GM23338 (cell line): ENCODE data around the gene CFAP97D2. TPM values are rescaled to one million over a fixed set of nuclear protein-coding genes. Genes with fewer than 3 reads are reported as not detected.

Source experiments
- ATAC-seq: fragments of 200-7000 bp; cut with Tn5 transposase; 3 replicates; pipeline ENCODE4 v1.9.1; 2020
- DNase-seq: peaks from one replicate; pipeline ENCODE4 v3.0.0-alpha.2; 2015; ENCODE audit warnings: low spot score
- H2AFZ ChIP-seq: fragments of 200-600 bp; sonication (generic); 2 replicates; pipeline ENCODE4 v1.8.0; 2016; ENCODE audit warnings: antibody characterized with exemption, mild to moderate bottlenecking, moderate library complexity
- H3F3A ChIP-seq: fragments of 200-600 bp; sonication (generic); replicated peaks from 2 replicates; pipeline ENCODE4 v1.8.0; 2017; ENCODE audit warnings: antibody characterized with exemption, mixed run types, low read depth
- H3K27ac ChIP-seq: fragments of 200-600 bp; sonication (generic); 2 replicates; pipeline ENCODE4 v1.6.1; 2016; ENCODE audit warnings: low read depth
- H3K27me3 ChIP-seq: fragments of 200-600 bp; sonication (generic); 2 replicates; pipeline ENCODE4 v1.8.0; 2016; ENCODE audit warnings: mild to moderate bottlenecking, mixed run types, moderate library complexity; ENCODE audit not compliant: insufficient read depth
- H3K36me3 ChIP-seq: fragments of 200-600 bp; sonication (generic); 2 replicates; pipeline ENCODE4 v1.8.0; 2016; ENCODE audit warnings: mild to moderate bottlenecking; ENCODE audit not compliant: insufficient read depth
- H3K4me1 ChIP-seq: fragments of 200-600 bp; sonication (generic); 2 replicates; pipeline ENCODE4 v1.8.0; 2016; ENCODE audit warnings: mild to moderate bottlenecking, moderate library complexity; ENCODE audit not compliant: insufficient read depth
- H3K4me2 ChIP-seq: fragments of 200-600 bp; sonication (generic); 2 replicates; pipeline ENCODE4 v1.7.1; 2017; ENCODE audit warnings: mixed run types
- H3K4me3 ChIP-seq: fragments of 200-600 bp; sonication (generic); 2 replicates; pipeline ENCODE4 v1.6.1; 2016; ENCODE audit warnings: mixed run types
- H3K79me2 ChIP-seq: fragments of 200-600 bp; sonication (generic); replicated peaks from 2 replicates; pipeline ENCODE4 v1.8.0; 2017; ENCODE audit warnings: mild to moderate bottlenecking; ENCODE audit not compliant: insufficient read depth
- H3K9me2 ChIP-seq: fragments of 200-600 bp; sonication (generic); 2 replicates; pipeline ENCODE4 v1.8.0; 2017; ENCODE audit not compliant: insufficient read depth
- H4K20me1 ChIP-seq: fragments of 200-600 bp; sonication (generic); replicated peaks from 2 replicates; pipeline ENCODE4 v1.8.0; 2017; ENCODE audit warnings: mild to moderate bottlenecking; ENCODE audit not compliant: insufficient read depth
- H3K27ac Mint-ChIP-seq: 2 replicates; pipeline ENCODE4 v1.8.0; 2020; ENCODE audit warnings: inconsistent platforms, mild to moderate bottlenecking, moderate library complexity, mixed read lengths
- H3K27me3 Mint-ChIP-seq: 3 replicates; pipeline ENCODE4 v1.8.0; 2022; ENCODE audit warnings: low read depth, mild to moderate bottlenecking, moderate library complexity, mixed read lengths, inconsistent platforms; ENCODE audit not compliant: insufficient read depth, poor library complexity
- H3K36me3 Mint-ChIP-seq: 3 replicates; pipeline ENCODE4 v1.8.0; 2021; ENCODE audit warnings: low read depth, mild to moderate bottlenecking, inconsistent platforms, moderate library complexity, mixed read lengths
- H3K4me1 Mint-ChIP-seq: 3 replicates; pipeline ENCODE4 v1.8.0; 2020; ENCODE audit warnings: mild to moderate bottlenecking, inconsistent platforms, mixed read lengths
- H3K4me3 Mint-ChIP-seq: 3 replicates; pipeline ENCODE4 v1.8.0; 2021; ENCODE audit warnings: moderate library complexity, mild to moderate bottlenecking, inconsistent platforms, mixed read lengths
- H3K9me3 Mint-ChIP-seq: 3 replicates; pipeline ENCODE4 v1.8.0; 2020; ENCODE audit warnings: moderate library complexity, mild to moderate bottlenecking, inconsistent platforms, mixed read lengths
- CREB1 ChIP-seq: fragments of 250-450 bp; sonication (Bioruptor Pico); IDR thresholded peaks from 2 replicates; pipeline ENCODE4 v1.5.0; 2020; ENCODE audit warnings: low read depth, mild to moderate bottlenecking, moderate library complexity
- EZH2phosphoT487 ChIP-seq: fragments of 200-600 bp; sonication (generic); IDR thresholded peaks from one replicate; pipeline ENCODE4 v1.8.1; 2018; ENCODE audit warnings: antibody characterized with exemption; ENCODE audit not compliant: unreplicated experiment
- JUNB ChIP-seq: IDR thresholded peaks from one replicate; pipeline ENCODE4 v1.6.1; 2016; ENCODE audit warnings: antibody characterized with exemption; ENCODE audit not compliant: unreplicated experiment
- NANOG ChIP-seq: IDR thresholded peaks from 2 replicates; pipeline ENCODE4 v1.6.1; 2016; ENCODE audit warnings: antibody characterized with exemption, borderline replicate concordance
- ZNF114 ChIP-seq: fragments of 250-450 bp; sonication (Bioruptor Pico); IDR thresholded peaks from 2 replicates; pipeline ENCODE4 v1.5.0; 2020; ENCODE audit warnings: mild to moderate bottlenecking, moderate library complexity
- polyA plus RNA-seq: library from polyadenylated mRNA; unstranded; fragments of >200 nt; fragmentation: Nextera tagmentation; extraction: Ambion mirVana; gene quantifications from 2 replicates; pipeline ENCODE4 v1.2.1, GENCODE V29; 2016
- total RNA-seq: library from RNA; depleted of rRNA; stranded (reverse); fragments of >200 nt; shearing (Covaris generic); gene quantifications from 2 replicates; pipeline ENCODE4 v1.2.3, GENCODE V29; 2014
- TF ChIP-seq, protein P1 (sequence below): IDR thresholded peaks from 2 replicates; pipeline ENCODE4 v1.6.1; 2016; ENCODE audit warnings: antibody characterized with exemption
- TF ChIP-seq, protein P2 (sequence below): fragments of 250-450 bp; sonication (Bioruptor Pico); IDR thresholded peaks from 2 replicates; pipeline ENCODE4 v1.5.0; 2020; ENCODE audit warnings: mild to moderate bottlenecking, moderate library complexity
- TF ChIP-seq, protein P3 (sequence below): IDR thresholded peaks from one replicate; pipeline ENCODE4 v1.6.1; 2018; ENCODE audit warnings: antibody characterized with exemption; ENCODE audit not compliant: unreplicated experiment

CFAP97D2 gene
- total and polyA plus RNA-seq, 2 experiments from 2014 or later, result not detected

DNA sequence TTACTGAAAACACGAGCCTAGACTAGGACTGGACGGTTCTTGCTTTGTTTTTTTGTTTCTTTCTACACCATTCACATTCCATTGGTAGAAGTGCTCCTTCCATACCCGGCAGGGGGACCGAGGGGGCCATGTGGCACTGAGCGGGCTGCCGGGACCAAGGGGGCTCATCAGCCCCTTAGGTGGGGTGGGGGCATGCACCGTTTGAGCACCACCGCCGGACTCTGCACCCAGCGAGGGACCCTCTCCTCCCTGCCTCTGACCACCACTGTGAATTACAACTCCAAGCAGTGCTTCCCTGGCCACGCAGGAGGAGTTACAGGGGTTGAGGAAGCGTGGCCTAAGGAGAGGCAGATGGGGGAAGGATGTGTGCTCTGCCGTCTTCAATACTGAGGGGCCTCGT, 15.0 kb upstream of the CFAP97D2 start:
- Histone ChIP-seq H3K4me2 (no peak overlapping the region), H3K79me2 (no peaks in the 10 kb centered on the region), H2AFZ (no peak overlapping the region), H3K4me1 (no peaks in the 10 kb centered on the region), H3K27me3 (no peaks in the 10 kb centered on the region), H3F3A (no peaks in the 10 kb centered on the region; the same call in 1 of the 2 replicates), H3K36me3 (no peaks in the 10 kb centered on the region), H3K4me3 (no peak overlapping the region), H3K9me2 (no peaks in the 10 kb centered on the region), H4K20me1 (no peaks in the 10 kb centered on the region), H3K27ac (no peak overlapping the region)
- peaks cover 5% of the 10 kb centered on the region for H3K27me3 Mint-ChIP-seq
- no peaks in the 10 kb centered on the region for H3K36me3 Mint-ChIP-seq
- no peak overlapping the region for H3K4me3 Mint-ChIP-seq
- H3K27ac Mint-ChIP-seq, result no peak overlapping the region
- no peaks in the 10 kb centered on the region for H3K9me3 Mint-ChIP-seq
- TF ChIP-seq, protein P1, sequence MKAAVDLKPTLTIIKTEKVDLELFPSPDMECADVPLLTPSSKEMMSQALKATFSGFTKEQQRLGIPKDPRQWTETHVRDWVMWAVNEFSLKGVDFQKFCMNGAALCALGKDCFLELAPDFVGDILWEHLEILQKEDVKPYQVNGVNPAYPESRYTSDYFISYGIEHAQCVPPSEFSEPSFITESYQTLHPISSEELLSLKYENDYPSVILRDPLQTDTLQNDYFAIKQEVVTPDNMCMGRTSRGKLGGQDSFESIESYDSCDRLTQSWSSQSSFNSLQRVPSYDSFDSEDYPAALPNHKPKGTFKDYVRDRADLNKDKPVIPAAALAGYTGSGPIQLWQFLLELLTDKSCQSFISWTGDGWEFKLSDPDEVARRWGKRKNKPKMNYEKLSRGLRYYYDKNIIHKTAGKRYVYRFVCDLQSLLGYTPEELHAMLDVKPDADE, result no peak
- no peak for TF ChIP-seq JUNB
- no peak for TF ChIP-seq EZH2phosphoT487
- no peak for TF ChIP-seq CREB1
- DNase-seq, result no peak
- no peak for ATAC-seq
- no peaks in the 10 kb centered on the region; the same call in 1 of the 3 replicates for H3K4me1 Mint-ChIP-seq

DNA sequence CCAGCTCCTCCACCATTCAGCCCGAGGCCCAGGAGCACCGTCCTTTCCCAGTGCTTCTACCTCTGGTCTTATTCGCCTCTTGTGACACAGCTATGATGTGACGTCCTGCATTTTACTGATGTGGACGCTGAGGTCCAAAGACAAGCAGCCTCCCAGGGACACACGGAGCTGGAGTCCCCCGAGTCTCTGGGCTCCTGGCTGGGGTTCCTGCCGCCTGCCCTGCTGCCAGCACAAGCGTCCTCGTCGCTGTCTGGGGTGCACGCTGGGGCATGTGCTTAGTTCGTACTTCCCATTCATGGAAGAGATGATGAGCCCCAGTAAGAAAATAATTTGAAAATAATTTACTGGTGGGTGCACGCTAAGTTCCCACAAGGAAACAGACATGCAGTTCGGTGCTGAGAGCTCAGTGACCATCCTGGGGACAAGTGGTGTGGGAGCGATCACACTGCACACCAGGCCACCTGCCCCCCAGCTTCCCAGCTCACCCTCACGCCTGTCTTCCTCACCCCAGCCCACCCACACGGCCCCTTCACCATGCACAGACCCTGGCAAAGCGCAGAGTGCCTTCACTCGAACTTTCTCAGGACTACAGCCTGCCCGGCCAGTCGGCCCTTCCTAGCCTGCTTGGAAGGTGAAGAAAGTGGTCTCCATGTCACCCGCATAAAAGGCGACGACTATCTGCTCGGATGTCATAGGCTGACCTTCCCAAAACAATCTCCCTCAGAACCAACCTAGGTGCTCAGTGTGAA, 14.2 kb upstream of the CFAP97D2 start:
- Histone ChIP-seq H2AFZ (no peak overlapping the region; the same call in 1 of the 2 replicates), H3K27ac (no peak overlapping the region), H3K27me3 (no peaks in the 10 kb centered on the region), H3K9me2 (0 out of 2 replicates have a peak, but pooled peaks cover 2% of the 10 kb centered on the region), H3K79me2 (no peaks in the 10 kb centered on the region), H3K36me3 (no peaks in the 10 kb centered on the region), H3K4me1 (no peaks in the 10 kb centered on the region), H3K4me3 (no peak overlapping the region), H3K4me2 (no peak overlapping the region), H3F3A (no peaks in the 10 kb centered on the region; the same call in 1 of the 2 replicates), H4K20me1 (no peaks in the 10 kb centered on the region)
- H3K4me3 Mint-ChIP-seq, result no peak overlapping the region
- H3K9me3 Mint-ChIP-seq, result no peaks in the 10 kb centered on the region
- H3K4me1 Mint-ChIP-seq, result no peaks in the 10 kb centered on the region; the same call in 1 of the 3 replicates
- DNase-seq, result no peak
- no peak overlapping the region for H3K27ac Mint-ChIP-seq
- H3K27me3 Mint-ChIP-seq, result peaks cover 5% of the 10 kb centered on the region
- no peak for ATAC-seq
- H3K36me3 Mint-ChIP-seq, result no peaks in the 10 kb centered on the region
- TF ChIP-seq CREB1 (no peak), ZNF114 (no peak), JUNB (no peak), NANOG (no peak)
- TF ChIP-seq, protein P2, sequence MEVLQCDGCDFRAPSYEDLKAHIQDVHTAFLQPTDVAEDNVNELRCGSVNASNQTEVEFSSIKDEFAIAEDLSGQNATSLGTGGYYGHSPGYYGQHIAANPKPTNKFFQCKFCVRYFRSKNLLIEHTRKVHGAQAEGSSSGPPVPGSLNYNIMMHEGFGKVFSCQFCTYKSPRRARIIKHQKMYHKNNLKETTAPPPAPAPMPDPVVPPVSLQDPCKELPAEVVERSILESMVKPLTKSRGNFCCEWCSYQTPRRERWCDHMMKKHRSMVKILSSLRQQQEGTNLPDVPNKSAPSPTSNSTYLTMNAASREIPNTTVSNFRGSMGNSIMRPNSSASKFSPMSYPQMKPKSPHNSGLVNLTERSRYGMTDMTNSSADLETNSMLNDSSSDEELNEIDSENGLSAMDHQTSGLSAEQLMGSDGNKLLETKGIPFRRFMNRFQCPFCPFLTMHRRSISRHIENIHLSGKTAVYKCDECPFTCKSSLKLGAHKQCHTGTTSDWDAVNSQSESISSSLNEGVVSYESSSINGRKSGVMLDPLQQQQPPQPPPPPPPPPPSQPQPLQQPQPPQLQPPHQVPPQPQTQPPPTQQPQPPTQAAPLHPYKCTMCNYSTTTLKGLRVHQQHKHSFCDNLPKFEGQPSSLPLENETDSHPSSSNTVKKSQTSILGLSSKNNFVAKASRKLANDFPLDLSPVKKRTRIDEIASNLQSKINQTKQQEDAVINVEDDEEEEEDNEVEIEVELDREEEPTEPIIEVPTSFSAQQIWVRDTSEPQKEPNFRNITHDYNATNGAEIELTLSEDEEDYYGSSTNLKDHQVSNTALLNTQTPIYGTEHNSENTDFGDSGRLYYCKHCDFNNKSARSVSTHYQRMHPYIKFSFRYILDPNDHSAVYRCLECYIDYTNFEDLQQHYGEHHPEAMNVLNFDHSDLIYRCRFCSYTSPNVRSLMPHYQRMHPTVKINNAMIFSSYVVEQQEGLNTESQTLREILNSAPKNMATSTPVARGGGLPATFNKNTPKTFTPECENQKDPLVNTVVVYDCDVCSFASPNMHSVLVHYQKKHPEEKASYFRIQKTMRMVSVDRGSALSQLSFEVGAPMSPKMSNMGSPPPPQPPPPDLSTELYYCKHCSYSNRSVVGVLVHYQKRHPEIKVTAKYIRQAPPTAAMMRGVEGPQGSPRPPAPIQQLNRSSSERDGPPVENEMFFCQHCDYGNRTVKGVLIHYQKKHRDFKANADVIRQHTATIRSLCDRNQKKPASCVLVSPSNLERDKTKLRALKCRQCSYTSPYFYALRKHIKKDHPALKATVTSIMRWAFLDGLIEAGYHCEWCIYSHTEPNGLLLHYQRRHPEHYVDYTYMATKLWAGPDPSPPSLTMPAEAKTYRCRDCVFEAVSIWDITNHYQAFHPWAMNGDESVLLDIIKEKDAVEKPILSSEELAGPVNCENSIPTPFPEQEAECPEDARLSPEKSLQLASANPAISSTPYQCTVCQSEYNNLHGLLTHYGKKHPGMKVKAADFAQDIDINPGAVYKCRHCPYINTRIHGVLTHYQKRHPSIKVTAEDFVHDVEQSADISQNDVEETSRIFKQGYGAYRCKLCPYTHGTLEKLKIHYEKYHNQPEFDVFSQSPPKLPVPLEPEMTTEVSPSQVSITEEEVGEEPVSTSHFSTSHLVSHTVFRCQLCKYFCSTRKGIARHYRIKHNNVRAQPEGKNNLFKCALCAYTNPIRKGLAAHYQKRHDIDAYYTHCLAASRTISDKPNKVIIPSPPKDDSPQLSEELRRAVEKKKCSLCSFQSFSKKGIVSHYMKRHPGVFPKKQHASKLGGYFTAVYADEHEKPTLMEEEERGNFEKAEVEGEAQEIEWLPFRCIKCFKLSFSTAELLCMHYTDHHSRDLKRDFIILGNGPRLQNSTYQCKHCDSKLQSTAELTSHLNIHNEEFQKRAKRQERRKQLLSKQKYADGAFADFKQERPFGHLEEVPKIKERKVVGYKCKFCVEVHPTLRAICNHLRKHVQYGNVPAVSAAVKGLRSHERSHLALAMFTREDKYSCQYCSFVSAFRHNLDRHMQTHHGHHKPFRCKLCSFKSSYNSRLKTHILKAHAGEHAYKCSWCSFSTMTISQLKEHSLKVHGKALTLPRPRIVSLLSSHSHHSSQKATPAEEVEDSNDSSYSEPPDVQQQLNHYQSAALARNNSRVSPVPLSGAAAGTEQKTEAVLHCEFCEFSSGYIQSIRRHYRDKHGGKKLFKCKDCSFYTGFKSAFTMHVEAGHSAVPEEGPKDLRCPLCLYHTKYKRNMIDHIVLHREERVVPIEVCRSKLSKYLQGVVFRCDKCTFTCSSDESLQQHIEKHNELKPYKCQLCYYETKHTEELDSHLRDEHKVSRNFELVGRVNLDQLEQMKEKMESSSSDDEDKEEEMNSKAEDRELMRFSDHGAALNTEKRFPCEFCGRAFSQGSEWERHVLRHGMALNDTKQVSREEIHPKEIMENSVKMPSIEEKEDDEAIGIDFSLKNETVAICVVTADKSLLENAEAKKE (CRISPR knock-in tag), result no peak
- TF ChIP-seq, protein P1, result no peak
- TF ChIP-seq, protein P3, sequence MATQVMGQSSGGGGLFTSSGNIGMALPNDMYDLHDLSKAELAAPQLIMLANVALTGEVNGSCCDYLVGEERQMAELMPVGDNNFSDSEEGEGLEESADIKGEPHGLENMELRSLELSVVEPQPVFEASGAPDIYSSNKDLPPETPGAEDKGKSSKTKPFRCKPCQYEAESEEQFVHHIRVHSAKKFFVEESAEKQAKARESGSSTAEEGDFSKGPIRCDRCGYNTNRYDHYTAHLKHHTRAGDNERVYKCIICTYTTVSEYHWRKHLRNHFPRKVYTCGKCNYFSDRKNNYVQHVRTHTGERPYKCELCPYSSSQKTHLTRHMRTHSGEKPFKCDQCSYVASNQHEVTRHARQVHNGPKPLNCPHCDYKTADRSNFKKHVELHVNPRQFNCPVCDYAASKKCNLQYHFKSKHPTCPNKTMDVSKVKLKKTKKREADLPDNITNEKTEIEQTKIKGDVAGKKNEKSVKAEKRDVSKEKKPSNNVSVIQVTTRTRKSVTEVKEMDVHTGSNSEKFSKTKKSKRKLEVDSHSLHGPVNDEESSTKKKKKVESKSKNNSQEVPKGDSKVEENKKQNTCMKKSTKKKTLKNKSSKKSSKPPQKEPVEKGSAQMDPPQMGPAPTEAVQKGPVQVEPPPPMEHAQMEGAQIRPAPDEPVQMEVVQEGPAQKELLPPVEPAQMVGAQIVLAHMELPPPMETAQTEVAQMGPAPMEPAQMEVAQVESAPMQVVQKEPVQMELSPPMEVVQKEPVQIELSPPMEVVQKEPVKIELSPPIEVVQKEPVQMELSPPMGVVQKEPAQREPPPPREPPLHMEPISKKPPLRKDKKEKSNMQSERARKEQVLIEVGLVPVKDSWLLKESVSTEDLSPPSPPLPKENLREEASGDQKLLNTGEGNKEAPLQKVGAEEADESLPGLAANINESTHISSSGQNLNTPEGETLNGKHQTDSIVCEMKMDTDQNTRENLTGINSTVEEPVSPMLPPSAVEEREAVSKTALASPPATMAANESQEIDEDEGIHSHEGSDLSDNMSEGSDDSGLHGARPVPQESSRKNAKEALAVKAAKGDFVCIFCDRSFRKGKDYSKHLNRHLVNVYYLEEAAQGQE, result no peak
